HepG2 (cell line): ENCODE results near the gene C2orf49. TPM values are rescaled to one million over a fixed set of nuclear protein-coding genes. Genes with fewer than 3 reads are reported as not detected.
A peak's percentile ranks its signal among the peaks of the same experiment; 100 is the strongest.

Source experiments
- AGO2 ChIP-seq: fragments of 200-400 bp; formaldehyde crosslinking; optimal IDR thresholded peaks from 2 replicates; pipeline ENCODE3; 2017; ENCODE audit warnings: mild to moderate bottlenecking, low read depth, low read length, moderate library complexity
- CENPX ChIP-seq: sonication (generic); formaldehyde crosslinking; IDR thresholded peaks from 2 replicates; pipeline ENCODE4 v1.9.0; 2021; ENCODE audit warnings: mild to moderate bottlenecking, missing genetic modification reagents, moderate library complexity
- ELF1 ChIP-seq: sonication (generic); formaldehyde crosslinking; IDR thresholded peaks from 2 replicates; pipeline ENCODE4 v1.4.0; 2020; ENCODE audit warnings: missing genetic modification reagents
- KAT2B ChIP-seq: fragments of 150-350 bp; IDR thresholded peaks from 2 replicates; pipeline ENCODE4 v1.6.1; 2014; ENCODE audit warnings: low read depth, low read length, borderline replicate concordance
- KIAA2018 ChIP-seq: sonication (generic); formaldehyde crosslinking; IDR thresholded peaks from 2 replicates; pipeline ENCODE4 v1.5.0; 2020; ENCODE audit warnings: mild to moderate bottlenecking, missing genetic modification reagents, borderline replicate concordance
- NR2F2 ChIP-seq: IDR thresholded peaks from 2 replicates; pipeline ENCODE4 v1.6.1; 2012; ENCODE audit warnings: low read depth, inconsistent platforms, borderline replicate concordance
- SRSF1 ChIP-seq: fragments of 200-400 bp; formaldehyde crosslinking; optimal IDR thresholded peaks from 2 replicates; pipeline ENCODE3; 2017; ENCODE audit warnings: mild to moderate bottlenecking, low read depth, low read length, moderate library complexity
- ZBTB43 ChIP-seq: sonication (generic); formaldehyde crosslinking; conservative IDR thresholded peaks from 2 replicates; pipeline ENCODE4 v1.4.0; 2020; ENCODE audit warnings: missing genetic modification reagents
- ZGPAT ChIP-seq: IDR thresholded peaks from 2 replicates; pipeline ENCODE4 v1.6.1; 2016; ENCODE audit warnings: mild to moderate bottlenecking
- ZNF224 ChIP-seq: sonication (generic); formaldehyde crosslinking; IDR thresholded peaks from 2 replicates; pipeline ENCODE4 v1.5.0; 2020; ENCODE audit warnings: mild to moderate bottlenecking, missing genetic modification reagents
- ZNF547 ChIP-seq: sonication (generic); formaldehyde crosslinking; IDR thresholded peaks from 2 replicates; pipeline ENCODE4 v1.5.1; 2020; ENCODE audit warnings: mild to moderate bottlenecking, missing genetic modification reagents
- ZNF784 ChIP-seq: sonication (generic); formaldehyde crosslinking; IDR thresholded peaks from 2 replicates; pipeline ENCODE4 v1.5.1; 2020; ENCODE audit warnings: missing genetic modification reagents, mild to moderate bottlenecking, borderline replicate concordance
- ZNF816 ChIP-seq: sonication (generic); formaldehyde crosslinking; IDR thresholded peaks from 2 replicates; pipeline ENCODE4 v1.8.0; 2022; ENCODE audit warnings: missing genetic modification reagents, mild to moderate bottlenecking, borderline replicate concordance
- polyA plus RNA-seq, 8 experiments: library from polyadenylated mRNA; depleted of rRNA in 3 of 8; stranded (reverse) in 7 of 8; unstranded in 1 of 8; fragments of >200 nt; fragmentation: Illumina TruSeq in 4 of 8; extraction: Trizol in 4 of 8; gene quantifications; 2 replicates each; pipeline versions ENCODE4 v1.2.1 to v1.2.3, GENCODE V29; 2011 to 2016; ENCODE audit warnings: low read depth in 4 of 8, missing spikeins in 1 of 8, mixed read lengths in 1 of 8; ENCODE audit not compliant: insufficient read depth in 1 of 8
- total RNA-seq, 5 experiments: library from RNA; depleted of rRNA; stranded (reverse); fragments of >200 nt; fragmentation: Illumina TruSeq; extraction: Trizol; gene quantifications; 2 replicates each; pipeline ENCODE4 v1.2.3, GENCODE V29; 2016; ENCODE audit warnings: low read depth in 1 of 5
- TF ChIP-seq, protein P1 (sequence below): sonication (generic); formaldehyde crosslinking; IDR thresholded peaks from 2 replicates; pipeline ENCODE4 v1.4.0; 2020; ENCODE audit warnings: missing genetic modification reagents; ENCODE audit errors: not compliant biosample characterization
- TF ChIP-seq, protein P2 (sequence below): IDR thresholded peaks from 2 replicates; pipeline ENCODE4 v1.6.1; 2016

Gene C2orf49
- total and polyA plus RNA-seq, 2 of the 13 experiments (the other 11 are each of a cell fraction or from before 2014, with no cell fraction given) = 24.7 to 28.8 TPM

DNA sequence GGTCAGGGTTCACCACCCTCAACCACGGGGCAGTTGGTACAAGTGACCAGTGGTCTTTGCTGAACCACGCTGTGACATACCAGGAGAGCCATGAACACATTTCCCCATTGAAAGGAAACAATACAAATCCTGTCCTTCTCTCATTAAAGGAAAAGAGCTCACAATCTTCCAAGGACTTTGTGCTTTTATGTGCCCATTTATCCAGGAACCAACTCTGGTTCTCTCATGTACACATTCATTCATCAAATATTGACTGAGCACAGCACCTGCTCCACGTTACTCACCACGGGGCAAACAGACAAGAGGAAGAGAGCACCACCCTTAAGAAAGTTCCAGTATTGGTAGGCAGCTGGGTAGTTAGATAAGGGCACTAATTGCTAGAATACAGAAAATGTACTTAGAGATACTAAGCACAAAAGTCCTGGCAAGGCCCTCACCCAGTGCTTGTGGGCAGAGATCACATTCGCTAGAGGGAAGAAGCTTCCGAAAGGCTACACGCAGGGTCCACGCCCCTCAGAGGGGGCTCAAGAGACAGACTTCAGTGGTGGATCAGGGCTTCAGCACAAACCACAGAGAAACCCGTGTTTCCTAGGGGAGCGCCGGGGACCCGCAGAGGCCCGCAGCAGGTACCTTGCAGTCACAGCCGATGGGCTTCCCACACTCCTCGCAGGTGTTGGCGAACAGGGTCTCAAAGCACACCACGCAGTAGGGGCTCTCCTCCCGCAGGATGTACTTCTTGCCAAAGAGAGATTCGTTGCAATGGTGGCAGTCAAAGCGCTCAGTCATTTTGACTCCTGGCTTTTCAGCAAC is 48.6 kb downstream of the C2orf49 start (continued):
- TF ChIP-seq KIAA2018 (no peak), ZGPAT (CRISPR knock-in tag) (0 out of 2 replicates have a peak, but pooled peaks have one; percentile 19), ZNF224 (no peak), ZNF547 (CRISPR knock-in tag) (no peak), SRSF1 (no peak), ZBTB43 (CRISPR knock-in tag) (no peak), AGO2 (no peak), ZNF816 (CRISPR knock-in tag) (no peak), ELF1 (CRISPR knock-in tag) (no peak), CENPX (CRISPR knock-in tag) (no peak), KAT2B (no peak), NR2F2 (no peak), ZNF784 (CRISPR knock-in tag) (no peak)
- TF ChIP-seq, protein P1, sequence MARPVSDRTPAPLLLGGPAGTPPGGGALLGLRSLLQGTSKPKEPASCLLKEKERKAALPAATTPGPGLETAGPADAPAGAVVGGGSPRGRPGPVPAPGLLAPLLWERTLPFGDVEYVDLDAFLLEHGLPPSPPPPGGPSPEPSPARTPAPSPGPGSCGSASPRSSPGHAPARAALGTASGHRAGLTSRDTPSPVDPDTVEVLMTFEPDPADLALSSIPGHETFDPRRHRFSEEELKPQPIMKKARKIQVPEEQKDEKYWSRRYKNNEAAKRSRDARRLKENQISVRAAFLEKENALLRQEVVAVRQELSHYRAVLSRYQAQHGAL (CRISPR knock-in tag) = no peak
- TF ChIP-seq, protein P2, sequence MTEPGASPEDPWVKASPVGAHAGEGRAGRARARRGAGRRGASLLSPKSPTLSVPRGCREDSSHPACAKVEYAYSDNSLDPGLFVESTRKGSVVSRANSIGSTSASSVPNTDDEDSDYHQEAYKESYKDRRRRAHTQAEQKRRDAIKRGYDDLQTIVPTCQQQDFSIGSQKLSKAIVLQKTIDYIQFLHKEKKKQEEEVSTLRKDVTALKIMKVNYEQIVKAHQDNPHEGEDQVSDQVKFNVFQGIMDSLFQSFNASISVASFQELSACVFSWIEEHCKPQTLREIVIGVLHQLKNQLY (CRISPR knock-in tag) = no peak
